ENCODE measurements around the gene RGS19. TPM values are rescaled to one million over a fixed set of nuclear protein-coding genes. Genes with fewer than 3 reads are reported as not detected.
"Not testable (repeated sequence)": the region's sequence is repeated elsewhere in the genome, so short reads cannot be mapped to it uniquely, and the experiment has no call there.

RGS19 gene
- total and polyA plus RNA-seq, 7 donors = 2.0 to 5.7 (median 3.5) TPM

- no peak overlapping the region for H3K27ac ChIP-seq
- peaks cover 0 to 23% (median 3%) of the 10 kb centered on the region in 3 donors for H3K27me3 ChIP-seq (ENCODE audit: insufficient read depth in 3 of 3, low read length in 2 of 3)
- H3K4me1 ChIP-seq = no peaks in the 10 kb centered on the region
- no peaks in the 10 kb centered on the region for H3K36me3 ChIP-seq (ENCODE audit: insufficient read depth in 1 of 2, low read depth in 1 of 2)
- H3K9me3 ChIP-seq = no peaks in the 10 kb centered on the region
- whole genome bisulfite sequencing, 3 donors = 71 to 82% (median 73%) methylated on average over 8 of the region's 8 CpGs
- TF ChIP-seq CTCF (IDR thresholded peaks at IDR 0.05) = no peak
- ATAC-seq = no peak
- DNase-seq = no peak
- intact Hi-C loops (cut with DNase I) = no loop called here
- H3K4me3 ChIP-seq = no peak overlapping the region
Observed at GRCh38 chr20:64119301-64119680, 40.0 kb upstream of the RGS19 start.

- H3K27ac ChIP-seq; DNase-seq; intact Hi-C loops (cut with DNase I); H3K4me3 ChIP-seq; H3K36me3 ChIP-seq (ENCODE audit: insufficient read depth in 1 of 2, low read depth in 1 of 2); H3K9me3 ChIP-seq; H3K4me1 ChIP-seq; ATAC-seq: not testable (repeated sequence)
- WGBS, 3 donors = 67 to 76% (median 75%) methylated on average over 3 to 6 of the region's 6 CpGs
- peaks cover 0 to 18% (median 3%) of the 10 kb centered on the region in 3 donors for H3K27me3 ChIP-seq (ENCODE audit: insufficient read depth in 3 of 3, low read length in 2 of 3)
Observed at GRCh38 chr20:64117432-64117777, 38.1 kb upstream of the RGS19 start.

- ATAC-seq (no peak), DNase-seq (peak in 1 of 2 donors; percentile 36)
Observed at GRCh38 chr20:64116541-64117431, 37.5 kb upstream of the RGS19 start.

GRCh38 chr20:64116016-64116415, 36.7 kb upstream of the RGS19 start:
- no peak for ATAC-seq
- intact Hi-C loops (cut with DNase I) = no loop called here
- no peak for TF ChIP-seq CTCF (IDR thresholded peaks at IDR 0.05)
- Histone ChIP-seq H3K36me3 (ENCODE audit: insufficient read depth in 1 of 2, low read depth in 1 of 2) (no peaks in the 10 kb centered on the region), H3K27ac (no peak overlapping the region), H3K27me3 (ENCODE audit: insufficient read depth in 3 of 3, low read length in 2 of 3) (peaks cover 0 to 5% (median 3%) of the 10 kb centered on the region in 3 donors), H3K4me1 (no peaks in the 10 kb centered on the region), H3K4me3 (no peak overlapping the region), H3K9me3 (no peaks in the 10 kb centered on the region)
- peak in 1 of 2 donors; percentile 39 for DNase-seq
- WGBS, 3 donors = 38 to 46% (median 39%) methylated on average over 21 of the region's 21 CpGs

More at GRCh38 chr20:64116541-64117431, 37.5 kb upstream of the RGS19 start:
- intact Hi-C loops (cut with DNase I) = no loop called here
- TF ChIP-seq CTCF (IDR thresholded peaks at IDR 0.05) = no peak
- WGBS, 3 donors = 77 to 85% (median 77%) methylated on average over 15 to 17 of the region's 17 CpGs
- Histone ChIP-seq H3K9me3 (no peaks in the 10 kb centered on the region), H3K27me3 (ENCODE audit: insufficient read depth in 3 of 3, low read length in 2 of 3) (peaks cover 0 to 12% (median 3%) of the 10 kb centered on the region in 3 donors), H3K4me1 (no peaks in the 10 kb centered on the region), H3K4me3 (no peak overlapping the region), H3K27ac (no peak overlapping the region), H3K36me3 (ENCODE audit: insufficient read depth in 1 of 2, low read depth in 1 of 2) (no peaks in the 10 kb centered on the region)

- DNase-seq (peak in 1 of 2 donors; percentile 32), ATAC-seq (no peak)
- H3K36me3 ChIP-seq (ENCODE audit: insufficient read depth in 1 of 2, low read depth in 1 of 2) = no peaks in the 10 kb centered on the region
- H3K27ac ChIP-seq = no peak overlapping the region
- H3K4me3 ChIP-seq = no peak overlapping the region
- 69 to 74% (median 72%) methylated on average over 14 of the region's 14 CpGs for WGBS, 3 donors
- intact Hi-C loops (cut with DNase I) = no loop called here
- no peak for TF ChIP-seq CTCF (IDR thresholded peaks at IDR 0.05)
- peaks cover 0 to 3% (median 0%) of the 10 kb centered on the region in 3 donors for H3K27me3 ChIP-seq (ENCODE audit: insufficient read depth in 3 of 3, low read length in 2 of 3)
- H3K4me1 ChIP-seq = no peaks in the 10 kb centered on the region
- no peaks in the 10 kb centered on the region for H3K9me3 ChIP-seq
Observed at GRCh38 chr20:64115171-64115911, 36.0 kb upstream of the RGS19 start.
